Esophagus squamous epithelium (tissue), 4 donors: ENCODE results near the gene CAND1.

Source experiments
- POLR2A ChIP-seq, 4 donors: fragments of 450-650 bp; IDR thresholded peaks; one replicate each; pipeline ENCODE4 v1.6.1; 2017; ENCODE audit warnings: antibody characterized with exemption in 4 of 4, mild to moderate bottlenecking in 4 of 4, moderate library complexity in 3 of 4
- TF ChIP-seq, protein P1 (sequence below), 6 experiments: fragments of 450-650 bp in 4 of 6; fragments of 200-600 bp in 2 of 6; sonication (generic) in 2 of 6; IDR thresholded peaks; one replicate each; pipeline ENCODE4 v1.5.1; 2016 to 2019; ENCODE audit warnings: antibody characterized with exemption in 6 of 6, mild to moderate bottlenecking in 4 of 6, moderate library complexity in 4 of 6

DNA sequence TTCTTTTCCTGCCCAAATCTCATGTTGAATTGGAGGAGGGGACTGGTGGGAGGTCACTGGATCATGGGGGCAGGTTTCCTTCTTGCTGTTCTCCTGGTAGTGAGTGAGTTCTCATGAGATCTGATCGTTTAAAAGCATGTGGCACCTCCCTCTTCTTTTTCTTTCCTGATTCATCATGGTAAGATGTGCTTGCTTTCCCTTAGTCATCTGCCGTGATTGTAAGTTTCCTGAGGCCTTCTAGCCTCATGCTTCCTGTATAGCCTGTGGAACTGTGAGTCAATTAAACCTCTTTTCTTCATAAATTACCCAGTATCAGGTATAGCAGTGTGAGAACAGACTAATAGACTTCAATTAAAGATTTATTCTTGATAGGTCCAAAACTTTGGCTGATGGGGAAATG is 83.5 kb downstream of the CAND1 start:
- TF ChIP-seq POLR2A (IDR thresholded peaks at IDR 0.05), result no peak
- TF ChIP-seq, protein P1, sequence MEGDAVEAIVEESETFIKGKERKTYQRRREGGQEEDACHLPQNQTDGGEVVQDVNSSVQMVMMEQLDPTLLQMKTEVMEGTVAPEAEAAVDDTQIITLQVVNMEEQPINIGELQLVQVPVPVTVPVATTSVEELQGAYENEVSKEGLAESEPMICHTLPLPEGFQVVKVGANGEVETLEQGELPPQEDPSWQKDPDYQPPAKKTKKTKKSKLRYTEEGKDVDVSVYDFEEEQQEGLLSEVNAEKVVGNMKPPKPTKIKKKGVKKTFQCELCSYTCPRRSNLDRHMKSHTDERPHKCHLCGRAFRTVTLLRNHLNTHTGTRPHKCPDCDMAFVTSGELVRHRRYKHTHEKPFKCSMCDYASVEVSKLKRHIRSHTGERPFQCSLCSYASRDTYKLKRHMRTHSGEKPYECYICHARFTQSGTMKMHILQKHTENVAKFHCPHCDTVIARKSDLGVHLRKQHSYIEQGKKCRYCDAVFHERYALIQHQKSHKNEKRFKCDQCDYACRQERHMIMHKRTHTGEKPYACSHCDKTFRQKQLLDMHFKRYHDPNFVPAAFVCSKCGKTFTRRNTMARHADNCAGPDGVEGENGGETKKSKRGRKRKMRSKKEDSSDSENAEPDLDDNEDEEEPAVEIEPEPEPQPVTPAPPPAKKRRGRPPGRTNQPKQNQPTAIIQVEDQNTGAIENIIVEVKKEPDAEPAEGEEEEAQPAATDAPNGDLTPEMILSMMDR (IDR thresholded peaks at IDR 0.05), result no peak
